Endothelial cell of umbilical vein (primary cell): Measurements from ENCODE around the gene TRIM7. TPM values are rescaled to one million over a fixed set of nuclear protein-coding genes. Genes with fewer than 3 reads are reported as not detected.

Source experiments
- BruUV-seq: library from RNA; stranded (reverse); fragments of 400-500 nt; replicated peaks from 2 replicates; lab custom pipeline; 2021; lab: Mats Ljungman, UMichigan
- CTCF ChIA-PET: fragments of 300-600, 350-600 bp; sonication (Branson Sonifier 250); formaldehyde crosslinking; loops from one replicate; lab custom pipeline; 2021; ENCODE audit warnings: antibody characterized with exemption, inconsistent platforms; lab: Charles Lee
- POLR2A ChIA-PET: fragments of 300-600, 350-600 bp; sonication (Branson Sonifier 250); formaldehyde crosslinking; loops from one replicate; lab custom pipeline; 2021; ENCODE audit warnings: antibody characterized with exemption, inconsistent platforms; lab: Charles Lee
- DNase-seq: peaks from one replicate; pipeline ENCODE4 v3.0.0-alpha.2; 2011; ENCODE audit warnings: low read depth, low spot score
- FAIRE-seq: peaks from 2 replicates; lab custom pipeline; 2011; peaks lifted over from hg19 to GRCh38; lab: Jason Lieb, UNC
- H2AFZ ChIP-seq: 2 replicates; pipeline ENCODE4 v1.6.0; 2012; ENCODE audit warnings: low read depth, low read length, control low read depth, inconsistent platforms
- H3K27ac ChIP-seq: 2 replicates; pipeline ENCODE4 v1.5.1; 2011; ENCODE audit warnings: low read depth, mild to moderate bottlenecking, control low read depth, low read length, moderate library complexity; ENCODE audit not compliant: insufficient read depth
- H3K27me3 ChIP-seq, 2 experiments: 2 replicates each; pipeline versions ENCODE4 v1.6.0 to v1.6.1; 2011; ENCODE audit warnings: low read length in 2 of 2, mixed read lengths in 1 of 2; ENCODE audit not compliant: control insufficient read depth in 2 of 2, insufficient read depth in 2 of 2
- H3K36me3 ChIP-seq, 2 experiments: 2 replicates in 1 of 2; 3 replicates in 1 of 2; pipeline ENCODE4 v1.5.1; 2011; ENCODE audit warnings: low read length in 2 of 2, mild to moderate bottlenecking in 1 of 2, moderate library complexity in 1 of 2; ENCODE audit not compliant: control insufficient read depth in 2 of 2, insufficient read depth in 2 of 2; ENCODE audit errors: extremely low read depth in 1 of 2
- H3K4me1 ChIP-seq: 3 replicates; pipeline ENCODE4 v1.5.1; 2011; ENCODE audit warnings: mild to moderate bottlenecking, low read length; ENCODE audit not compliant: control insufficient read depth, insufficient read depth; ENCODE audit errors: extremely low read depth
- H3K4me2 ChIP-seq: 2 replicates; pipeline ENCODE4 v1.6.1; 2011; ENCODE audit warnings: low read length, control low read depth, mixed read lengths; ENCODE audit not compliant: insufficient read depth
- H3K4me3 ChIP-seq, 3 experiments: fragments of 200-600 bp in 1 of 3; sonication (generic), shearing (Covaris generic) in 1 of 3; replicated peaks in 1 of 3; 2 replicates each; pipeline ENCODE4 v1.5.1; 2011 to 2016; ENCODE audit warnings: control low read depth in 3 of 3, low read length in 3 of 3, mild to moderate bottlenecking in 2 of 3, inconsistent platforms in 1 of 3, low read depth in 1 of 3, moderate library complexity in 1 of 3; ENCODE audit not compliant: insufficient read depth in 1 of 3
- H3K79me2 ChIP-seq: 2 replicates; pipeline ENCODE4 v1.6.0; 2012; ENCODE audit warnings: low read length, inconsistent platforms; ENCODE audit not compliant: control insufficient read depth, insufficient read depth
- H3K9ac ChIP-seq: replicated peaks from 2 replicates; pipeline ENCODE3; 2011; ENCODE audit warnings: low read length, control low read depth; ENCODE audit not compliant: insufficient read depth; ENCODE audit errors: extremely low read depth
- H3K9me1 ChIP-seq: replicated peaks from 3 replicates; pipeline ENCODE4 v1.6.0; 2011; ENCODE audit warnings: mild to moderate bottlenecking, low read length; ENCODE audit not compliant: control insufficient read depth, insufficient read depth; ENCODE audit errors: extremely low read depth
- H3K9me3 ChIP-seq: replicated peaks from 2 replicates; pipeline ENCODE4 v1.5.1; 2012; ENCODE audit warnings: low read length, inconsistent platforms; ENCODE audit not compliant: control insufficient read depth, insufficient read depth
- H4K20me1 ChIP-seq: replicated peaks from 2 replicates; pipeline ENCODE3; 2011; ENCODE audit warnings: mild to moderate bottlenecking, low read length; ENCODE audit not compliant: control insufficient read depth, insufficient read depth; ENCODE audit errors: extremely low read depth
- CTCF ChIP-seq, 2 donors: IDR thresholded peaks; 1 replicate in 1 of 2; 2 replicates in 1 of 2; pipeline ENCODE4 v1.5.1; 2011; ENCODE audit warnings: low read length in 2 of 2, mild to moderate bottlenecking in 2 of 2, moderate library complexity in 2 of 2, control low read depth in 1 of 2, inconsistent platforms in 1 of 2, low read depth in 1 of 2; ENCODE audit not compliant: insufficient read depth in 1 of 2; ENCODE audit errors: extremely low read depth in 1 of 2
- EZH2 ChIP-seq: IDR thresholded peaks from 2 replicates; pipeline ENCODE4 v1.6.1; 2012; ENCODE audit warnings: borderline replicate concordance, low read depth, mild to moderate bottlenecking, moderate library complexity, low read length, inconsistent platforms; ENCODE audit not compliant: severe bottlenecking
- FOS ChIP-seq: IDR thresholded peaks from 2 replicates; pipeline ENCODE4 v1.6.1; 2011; ENCODE audit warnings: mild to moderate bottlenecking, low read length, moderate library complexity, borderline replicate concordance; ENCODE audit not compliant: insufficient read depth
- GATA2 ChIP-seq: IDR thresholded peaks from 2 replicates; pipeline ENCODE4 v1.7.0; 2011; ENCODE audit warnings: low read depth, mild to moderate bottlenecking, moderate library complexity, mixed read lengths, low read length; ENCODE audit not compliant: insufficient read length, insufficient read depth
- JUN ChIP-seq: IDR thresholded peaks from 2 replicates; pipeline ENCODE4 v1.6.1; 2011; ENCODE audit warnings: borderline replicate concordance, low read depth; ENCODE audit not compliant: insufficient read length, insufficient read depth
- MAX ChIP-seq: IDR thresholded peaks from 2 replicates; pipeline ENCODE4 v1.6.1; 2011; ENCODE audit not compliant: insufficient read depth, insufficient read length
- MYC ChIP-seq: IDR thresholded peaks from one replicate; pipeline ENCODE4 v1.6.1; 2011; ENCODE audit warnings: mild to moderate bottlenecking, low read depth, low read length
- POLR2A ChIP-seq: IDR thresholded peaks from 2 replicates; pipeline ENCODE4 v1.6.1; 2012; ENCODE audit warnings: low read depth, mild to moderate bottlenecking, control low read depth, low read length
- POLR2AphosphoS5 ChIP-seq: IDR thresholded peaks from 2 replicates; pipeline ENCODE4 v1.6.1; 2012; ENCODE audit warnings: low read depth, mild to moderate bottlenecking, control low read depth, low read length, moderate library complexity; ENCODE audit not compliant: insufficient read depth
- dilution Hi-C: fragments of 300-500 bp; cut with MboI; formaldehyde crosslinking; loops from one replicate; pipeline ENCODE4 v1.15.0; 2019; ENCODE audit warnings: low sequenced_read_pairs; ENCODE audit not compliant: extremely low pct_ligation_motif_present
- intact Hi-C: fragments of 100-400 bp; cut with micrococcal nuclease; formaldehyde crosslinking; loops from one replicate; pipeline ENCODE4 v1.10.0; 2022
- polyA plus RNA-seq, 4 experiments: library from polyadenylated mRNA; depleted of rRNA in 3 of 4; stranded (reverse) in 3 of 4; unstranded in 1 of 4; fragments of >200 nt; gene quantifications; 2 replicates each; pipeline versions ENCODE4 v1.2.1 to v1.2.3, GENCODE V29; 2011 to 2012; ENCODE audit warnings: missing spikeins in 1 of 4
- total RNA-seq: library from RNA; stranded (reverse); gene quantifications from 2 replicates; pipeline ENCODE4 v1.2.3, GENCODE V29; 2021

The TRIM7 gene
- total and polyA plus RNA-seq, 2 donors (not counting 3 experiments of a cell fraction or from before 2014, with no cell fraction given) = 2.7 to 3.4 TPM

DNA sequence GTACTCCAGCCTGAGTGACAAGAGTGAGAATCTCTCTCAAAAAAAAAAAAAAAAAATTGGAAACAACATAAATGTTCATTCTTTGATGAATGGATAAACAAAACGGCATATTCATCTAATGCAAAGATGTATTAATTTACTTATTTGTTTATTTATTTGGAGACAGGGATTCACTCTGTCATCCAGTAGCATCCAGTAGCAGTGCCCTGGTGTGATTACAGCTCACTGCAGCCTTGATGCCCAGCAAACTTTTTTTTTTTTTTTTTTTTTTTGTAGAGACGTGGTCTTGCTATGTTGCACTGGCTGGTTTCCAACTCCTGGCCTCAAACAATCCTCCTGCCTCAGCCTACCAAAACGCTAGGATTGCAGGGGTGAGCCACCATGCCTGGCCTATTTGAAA is 33.2 kb downstream of the TRIM7 start:
- no peak for FAIRE-seq
- BruUV-seq = no TSS peak
- POLR2A ChIA-PET = no interaction called here

GRCh38 chr5:181170996-181171395 is 34.0 kb downstream of the TRIM7 start:
- ChIA-PET POLR2A (no interaction called here), CTCF (interaction anchor here (0.7 to 1.1 kb wide), 3 partner anchors 12 to 386 kb away, joined by 3 to 4 read pairs (median 3); no protein-coding TSS in a partner anchor)
- Histone ChIP-seq H3K9me3 (no peaks in the 10 kb centered on the region), H3K4me1 (peaks cover 9% of the 10 kb centered on the region), H3K9me1 (no peaks in the 10 kb centered on the region), H3K4me2 (no peak overlapping the region), H3K79me2 (no peaks in the 10 kb centered on the region), H3K4me3 (no peak overlapping the region), H3K9ac (no peak overlapping the region), H4K20me1 (no peaks in the 10 kb centered on the region), H3K36me3 (no peaks in the 10 kb centered on the region), H2AFZ (no peak overlapping the region), H3K27ac (no peak overlapping the region), H3K27me3 (peaks cover 21 to 33% of the 10 kb centered on the region in 2 experiments)
- DNase-seq (no peak), FAIRE-seq (no peak)
- TF ChIP-seq POLR2AphosphoS5 (no peak), EZH2 (no peak), MYC (no peak), GATA2 (no peak), CTCF (IDR thresholded peaks at IDR 0.05; ENCODE audit: extremely low read depth in 1 of 2, insufficient read depth in 1 of 2, low read depth in 1 of 2, low read length in 2 of 2) (no peak), FOS (no peak), POLR2A (no peak), JUN (no peak), MAX (no peak)
- intact Hi-C loops = no loop called here
- dilution Hi-C loops = no loop called here
- BruUV-seq = no TSS peak

More for the DNA sequence above, 33.2 kb downstream of the TRIM7 start:
- Histone ChIP-seq H3K9me1 (no peaks in the 10 kb centered on the region), H3K79me2 (no peaks in the 10 kb centered on the region), H3K27me3 (peaks cover 20 to 33% of the 10 kb centered on the region in 2 experiments), H4K20me1 (no peaks in the 10 kb centered on the region), H3K27ac (no peak overlapping the region), H3K9ac (no peak overlapping the region), H3K4me2 (no peak overlapping the region), H3K4me1 (peaks cover 9% of the 10 kb centered on the region), H3K36me3 (no peaks in the 10 kb centered on the region), H2AFZ (no peak overlapping the region), H3K4me3 (no peak overlapping the region), H3K9me3 (no peaks in the 10 kb centered on the region)
- DNase-seq = no peak
- intact Hi-C loops = loop anchor here (2.0 kb wide), 1 partner anchor 17 kb away; no protein-coding TSS in a partner anchor
- TF ChIP-seq MAX (no peak), EZH2 (no peak), POLR2AphosphoS5 (no peak)
- CTCF ChIA-PET = interaction anchor here (1.5 to 2.5 kb wide), 2 partner anchors 13 to 387 kb away, joined by 8 to 10 read pairs; no protein-coding TSS in a partner anchor
- dilution Hi-C loops = no loop called here
